Natural killer cell (primary cell): Measurements from ENCODE around the gene FOXP1. TPM values are rescaled to one million over a fixed set of nuclear protein-coding genes. Genes with fewer than 3 reads are reported as not detected.

ENCODE experiments used
- ATAC-seq, 3 donors: fragments of 150-1000 bp in 2 of 3; fragments of 200-7000 bp in 1 of 3; cut with Tn5 transposase; 1 replicate in 1 of 3; 2 replicates in 2 of 3; pipeline ENCODE4 v1.10.0; 2021; ENCODE audit warnings: mild to moderate bottlenecking in 2 of 3, moderate library complexity in 2 of 3
- DNase-seq, 2 donors: peaks; one replicate each; pipeline versions ENCODE4 v3.0.0 to v3.0.0-alpha.2; 2013 to 2021; ENCODE audit warnings: mixed read lengths in 1 of 2
- H3K27ac ChIP-seq: one replicate; pipeline ENCODE4 v1.5.1; 2013; ENCODE audit warnings: mild to moderate bottlenecking, low read length
- H3K27me3 ChIP-seq: one replicate; pipeline ENCODE4 v1.6.1; 2013; ENCODE audit warnings: low read length; ENCODE audit not compliant: control insufficient read depth, insufficient read depth
- H3K36me3 ChIP-seq: one replicate; pipeline ENCODE4 v1.6.1; 2013; ENCODE audit warnings: low read length; ENCODE audit not compliant: control insufficient read depth, insufficient read depth
- H3K4me1 ChIP-seq: one replicate; pipeline ENCODE4 v1.6.1; 2013; ENCODE audit warnings: low read length; ENCODE audit not compliant: control insufficient read depth, insufficient read depth
- H3K4me3 ChIP-seq: one replicate; pipeline ENCODE4 v1.5.1; 2013; ENCODE audit warnings: low read length
- H3K9me3 ChIP-seq: one replicate; pipeline ENCODE4 v1.6.1; 2013; ENCODE audit warnings: low read length; ENCODE audit not compliant: control insufficient read depth, insufficient read depth
- H3K27ac Mint-ChIP-seq, 2 donors: one replicate each; pipeline ENCODE4 v1.8.0; 2022; ENCODE audit warnings: mild to moderate bottlenecking in 2 of 2, mixed read lengths in 2 of 2, moderate library complexity in 1 of 2
- H3K27me3 Mint-ChIP-seq, 2 donors: one replicate each; pipeline ENCODE4 v1.8.0; 2022; ENCODE audit warnings: low read depth in 2 of 2, mixed read lengths in 2 of 2
- H3K36me3 Mint-ChIP-seq: one replicate; pipeline ENCODE4 v1.8.0; 2022; ENCODE audit warnings: mixed read lengths
- H3K4me1 Mint-ChIP-seq, 2 donors: one replicate each; pipeline ENCODE4 v1.8.0; 2022; ENCODE audit warnings: mixed read lengths in 2 of 2
- H3K4me3 Mint-ChIP-seq: one replicate; pipeline ENCODE4 v1.8.0; 2022; ENCODE audit warnings: mild to moderate bottlenecking, moderate library complexity, mixed read lengths
- H3K9me3 Mint-ChIP-seq, 2 donors: one replicate each; pipeline ENCODE4 v1.8.0; 2022; ENCODE audit warnings: mixed read lengths in 2 of 2
- CTCF ChIP-seq: fragments of 200-600 bp; IDR thresholded peaks from one replicate; pipeline ENCODE4 v1.8.0; 2022; ENCODE audit warnings: antibody characterized with exemption
- WGBS: methylation state at CpG from one replicate; pipeline ENCODE4 v1.1.7; 2013; ENCODE audit warnings: missing lambda C conversion rate; ENCODE audit not compliant: insufficient coverage; 5-methylcytosine and 5-hydroxymethylcytosine counted together
- intact Hi-C: fragments of 100-400 bp; cut with micrococcal nuclease; formaldehyde crosslinking; loops from one replicate; pipeline ENCODE4 v1.14.2; 2022
- total RNA-seq, 4 donors: library from RNA; stranded (reverse); fragments of 120-200 nt in 1 of 4; gene quantifications; one replicate each; pipeline versions ENCODE4 v1.2.3 to v1.2.4, GENCODE V29; 2013 to 2022

FOXP1 gene
- total RNA-seq, 3 donors from 2014 or later (not counting 1 experiment from before 2014, with no cell fraction given): 166 to 185 (median 166) TPM

- WGBS: 94% methylated on average over 2 of the region's 2 CpGs
- intact Hi-C loops: loop anchor here (1.0 to 10.0 kb wide), 3 partner anchors 64 to 193 kb away; no protein-coding TSS in a partner anchor
- H3K27ac ChIP-seq: no peak overlapping the region
- H3K4me3 Mint-ChIP-seq: no peak overlapping the region
- H3K4me3 ChIP-seq: no peak overlapping the region
- no peaks in the 10 kb centered on the region for H3K9me3 Mint-ChIP-seq
- H3K27me3 Mint-ChIP-seq: no peaks in the 10 kb centered on the region
- ATAC-seq (no peak), DNase-seq (no peak)
- no peaks in the 10 kb centered on the region for H3K36me3 Mint-ChIP-seq
- H3K4me1 ChIP-seq: peaks cover 18% of the 10 kb centered on the region
- peaks cover 42 to 43% of the 10 kb centered on the region in 2 donors for H3K4me1 Mint-ChIP-seq
- no peaks in the 10 kb centered on the region for H3K9me3 ChIP-seq
- no peaks in the 10 kb centered on the region for H3K27me3 ChIP-seq
- H3K36me3 ChIP-seq: no peaks in the 10 kb centered on the region
- no peak for TF ChIP-seq CTCF
- peak overlapping the region in 1 of 2 donors; percentile 22 for H3K27ac Mint-ChIP-seq
Observed at GRCh38 chr3:71393745-71394144, 189.8 kb downstream of the FOXP1 start.

- Histone ChIP-seq H3K36me3 (no peaks in the 10 kb centered on the region), H3K27me3 (no peaks in the 10 kb centered on the region), H3K4me3 (no peak overlapping the region), H3K9me3 (no peaks in the 10 kb centered on the region), H3K27ac (peak overlapping the region; percentile 73), H3K4me1 (peaks cover 18% of the 10 kb centered on the region)
- DNase-seq: peak in 1 of 2 donors; percentile 41
- peak; percentile 34 to 55 (median 55) for ATAC-seq
- TF ChIP-seq CTCF: no peak
- H3K27me3 Mint-ChIP-seq: no peaks in the 10 kb centered on the region
- peaks cover 36 to 38% of the 10 kb centered on the region in 2 donors for H3K4me1 Mint-ChIP-seq
- intact Hi-C loops: loop anchor here (1.0 to 10.0 kb wide), 3 partner anchors 64 to 193 kb away; no protein-coding TSS in a partner anchor
- no peak overlapping the region for H3K27ac Mint-ChIP-seq
- no peaks in the 10 kb centered on the region for H3K36me3 Mint-ChIP-seq
- H3K9me3 Mint-ChIP-seq: no peaks in the 10 kb centered on the region
- H3K4me3 Mint-ChIP-seq: no peak overlapping the region
- 100% methylated on average over 1 of the region's 1 CpG for WGBS
Observed at GRCh38 chr3:71393093-71393492, 190.4 kb downstream of the FOXP1 start.

GRCh38 chr3:71392251-71392650 lies 191.3 kb downstream of the FOXP1 start:
- intact Hi-C loops: loop anchor here (5.0 to 10.0 kb wide), 2 partner anchors 65 to 167 kb away; no protein-coding TSS in a partner anchor
- WGBS: 20% methylated on average over 2 of the region's 2 CpGs
- H3K27me3 Mint-ChIP-seq: no peaks in the 10 kb centered on the region
- H3K36me3 ChIP-seq: no peaks in the 10 kb centered on the region
- TF ChIP-seq CTCF: no peak
- H3K27ac ChIP-seq: peak overlapping the region; percentile 93
- peaks cover 17% of the 10 kb centered on the region for H3K4me1 ChIP-seq
- no peaks in the 10 kb centered on the region for H3K27me3 ChIP-seq
- H3K9me3 ChIP-seq: no peaks in the 10 kb centered on the region
- no peaks in the 10 kb centered on the region for H3K9me3 Mint-ChIP-seq
- H3K4me1 Mint-ChIP-seq: peaks cover 29 to 31% of the 10 kb centered on the region in 2 donors
- no peak overlapping the region for H3K4me3 ChIP-seq
- no peaks in the 10 kb centered on the region for H3K36me3 Mint-ChIP-seq
- peak; percentile 63 to 70 (median 69) for ATAC-seq
- peak overlapping the region; percentile 68 to 76 for H3K27ac Mint-ChIP-seq
- no peak for DNase-seq
- H3K4me3 Mint-ChIP-seq: no peak overlapping the region

GRCh38 chr3:71391361-71391760 lies 192.2 kb downstream of the FOXP1 start:
- Mint-ChIP-seq H3K27ac (peak overlapping the region; percentile 68 to 76), H3K27me3 (no peaks in the 10 kb centered on the region), H3K36me3 (no peaks in the 10 kb centered on the region), H3K4me3 (peak overlapping the region; percentile 51), H3K4me1 (peaks cover 27 to 31% of the 10 kb centered on the region in 2 donors), H3K9me3 (no peaks in the 10 kb centered on the region)
- Histone ChIP-seq H3K27me3 (no peaks in the 10 kb centered on the region), H3K4me3 (no peak overlapping the region), H3K9me3 (no peaks in the 10 kb centered on the region), H3K4me1 (peaks cover 15% of the 10 kb centered on the region), H3K27ac (peak overlapping the region; percentile 93), H3K36me3 (no peaks in the 10 kb centered on the region)
- TF ChIP-seq CTCF: no peak
- intact Hi-C loops: loop anchor here (5.0 to 10.0 kb wide), 2 partner anchors 66 to 167 kb away; no protein-coding TSS in a partner anchor
- DNase-seq: no peak
- no peak for ATAC-seq
- WGBS: 43% methylated on average over 7 of the region's 7 CpGs
